Measurements from ENCODE around the gene TNFAIP8. TPM values are rescaled to one million over a fixed set of nuclear protein-coding genes. Genes with fewer than 3 reads are reported as not detected.

TNFAIP8 gene
- total and polyA plus RNA-seq, 4 experiments from 2014 or later: 167 to 423 (median 226) TPM

GRCh38 chr5:119366540-119366881 is 10.7 kb downstream of the TNFAIP8 start:
- H3K4me1 ChIP-seq (ENCODE audit: insufficient read depth, low read length): peaks cover 98% of the 10 kb centered on the region
- no peaks in the 10 kb centered on the region for H3K27me3 Mint-ChIP-seq
- peak overlapping the region; percentile 62 for H3K27ac ChIP-seq (ENCODE audit: low read depth, low read length)
- peak overlapping the region; percentile 69 to 90 (median 86) for H3K27ac Mint-ChIP-seq
- no peaks in the 10 kb centered on the region for H3K9me3 ChIP-seq (ENCODE audit: control insufficient read depth in 1 of 2, low read length in 2 of 2)
- H3K36me3 ChIP-seq (ENCODE audit: insufficient read depth, low read length): no peaks in the 10 kb centered on the region
- H3K4me3 ChIP-seq (ENCODE audit: low read length in 2 of 2): peak overlapping the region in 1 of 2 donors; percentile 1
- intact Hi-C loops (cut with micrococcal nuclease): no loop called here
- CTCF ChIA-PET (ENCODE audit: partially characterized antibody): interaction anchor here (0.7 to 3.7 kb wide), 6 partner anchors 9 to 110 kb away, joined by 3 to 18 read pairs (median 3); no protein-coding TSS in a partner anchor
- H3K4me1 Mint-ChIP-seq: peaks cover 78 to 97% (median 88%) of the 10 kb centered on the region in 4 donors
- no peaks in the 10 kb centered on the region for H3K27me3 ChIP-seq (ENCODE audit: insufficient read depth, low read length)
- POLR2A ChIA-PET (ENCODE audit: partially characterized antibody): interaction anchor here (0.6 to 23.0 kb wide), 10 partner anchors 11 to 377 kb away, joined by 3 to 727 read pairs (median 4); partner anchors contain the start of genes DMXL1 and TNFAIP8
- peak in 2 of 5 donors; percentile 14 to 67 for DNase-seq
- H3K9me3 Mint-ChIP-seq: peaks cover 0 to 2% (median 0%) of the 10 kb centered on the region in 8 donors
- peak overlapping the region; percentile 12 to 83 (median 64) for H3K4me3 Mint-ChIP-seq
- peaks cover 20 to 57% of the 10 kb centered on the region in 2 donors for H3K36me3 Mint-ChIP-seq

DNA sequence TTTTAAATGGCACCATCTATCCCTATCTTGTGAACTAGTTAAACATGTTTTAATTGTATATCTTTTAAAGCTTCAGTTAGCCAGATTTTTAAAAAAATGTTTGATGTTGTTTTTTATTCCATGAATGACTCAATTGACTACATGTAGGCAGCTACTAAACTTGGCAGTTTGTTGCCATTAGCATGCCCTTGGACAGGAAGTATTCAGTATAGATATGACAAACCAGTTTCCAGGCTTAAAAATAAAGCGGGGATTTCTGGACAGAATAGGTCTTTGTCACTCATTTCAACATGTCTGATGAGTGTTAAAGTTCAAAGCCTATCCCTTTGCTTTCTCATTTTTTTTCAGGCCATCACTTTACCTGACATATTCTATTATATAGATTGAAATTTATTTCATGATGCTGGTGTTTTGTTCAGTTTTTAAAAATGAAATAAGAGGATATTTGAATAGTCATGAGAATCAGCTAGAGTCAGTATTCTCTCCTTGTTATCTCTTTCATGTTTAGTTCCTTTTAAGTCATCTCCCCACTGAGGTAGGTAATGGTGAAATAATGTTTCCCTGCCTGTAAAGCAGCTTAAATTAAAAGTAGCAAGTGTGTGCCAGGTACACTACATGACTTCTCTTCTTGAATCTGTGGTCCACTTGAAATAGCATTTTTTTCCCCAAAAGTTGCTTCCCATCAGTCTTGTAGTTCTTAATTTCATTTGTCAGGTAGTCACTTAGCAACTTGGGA is 11.9 kb downstream of the TNFAIP8 start:
- no peaks in the 10 kb centered on the region for H3K27me3 Mint-ChIP-seq
- DNase-seq: peak in 1 of 5 donors; percentile 71
- Histone ChIP-seq H3K4me1 (ENCODE audit: insufficient read depth, low read length) (peaks cover 87% of the 10 kb centered on the region), H3K27ac (ENCODE audit: low read depth, low read length) (peak overlapping the region; percentile 62), H3K36me3 (ENCODE audit: insufficient read depth, low read length) (no peaks in the 10 kb centered on the region), H3K27me3 (ENCODE audit: insufficient read depth, low read length) (no peaks in the 10 kb centered on the region), H3K4me3 (ENCODE audit: low read length in 2 of 2) (peak overlapping the region in 1 of 2 donors; percentile 28), H3K9me3 (ENCODE audit: control insufficient read depth in 1 of 2, low read length in 2 of 2) (no peaks in the 10 kb centered on the region)
- peak overlapping the region in 7 of 8 donors; percentile 61 to 83 (median 68) for H3K4me3 Mint-ChIP-seq
- intact Hi-C loops (cut with micrococcal nuclease): loop anchor here (1.0 to 2.0 kb wide), 4 partner anchors 7 to 53 kb away; no protein-coding TSS in a partner anchor
- H3K9me3 Mint-ChIP-seq: peaks cover 0 to 2% (median 0%) of the 10 kb centered on the region in 8 donors
- ChIA-PET CTCF (ENCODE audit: partially characterized antibody) (interaction anchor here (1.0 to 5.8 kb wide), 5 partner anchors 10 to 100 kb away, joined by 3 to 25 read pairs (median 4); no protein-coding TSS in a partner anchor), POLR2A (ENCODE audit: partially characterized antibody) (interaction anchor here (1.2 to 23.0 kb wide), 6 partner anchors 12 to 94 kb away, joined by 3 to 727 read pairs (median 7); partner anchors contain the start of gene TNFAIP8)
- H3K36me3 Mint-ChIP-seq: peaks cover 21 to 52% of the 10 kb centered on the region in 2 donors
- H3K4me1 Mint-ChIP-seq: peaks cover 70 to 87% (median 79%) of the 10 kb centered on the region in 4 donors
- H3K27ac Mint-ChIP-seq: peak overlapping the region; percentile 85 to 91 (median 88)

DNA sequence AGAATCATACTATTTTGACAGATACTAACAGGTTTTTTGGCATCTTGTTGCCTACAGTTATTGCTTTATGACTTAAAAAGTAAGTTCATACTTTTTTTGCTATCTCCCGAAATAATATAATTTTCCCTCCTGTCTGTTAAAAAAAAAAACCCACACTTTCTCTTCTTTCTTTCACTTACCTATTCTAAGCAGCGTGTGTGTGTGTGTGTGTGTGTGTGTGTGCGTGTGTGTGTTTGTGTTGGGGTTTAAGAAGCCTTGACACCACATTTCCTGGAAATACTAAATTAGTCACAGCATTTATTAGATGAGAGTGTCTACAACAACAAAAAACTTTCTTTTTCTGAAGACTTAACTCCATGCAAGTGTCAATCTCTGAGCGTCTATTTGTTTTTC is 12.4 kb downstream of the TNFAIP8 start:
- H3K9me3 Mint-ChIP-seq: no peaks in the 10 kb centered on the region
- no peaks in the 10 kb centered on the region for H3K36me3 ChIP-seq (ENCODE audit: insufficient read depth, low read length)
- peak in 4 of 5 donors; percentile 47 to 84 (median 54) for DNase-seq
- peaks cover 85% of the 10 kb centered on the region for H3K4me1 ChIP-seq (ENCODE audit: insufficient read depth, low read length)
- H3K27me3 Mint-ChIP-seq: no peaks in the 10 kb centered on the region
- H3K4me3 Mint-ChIP-seq: peak overlapping the region; percentile 1 to 83 (median 68)
- ChIA-PET CTCF (ENCODE audit: partially characterized antibody) (interaction anchor here (1.1 to 5.8 kb wide), 6 partner anchors 8 to 69 kb away, joined by 3 to 25 read pairs (median 6); no protein-coding TSS in a partner anchor), POLR2A (ENCODE audit: partially characterized antibody) (interaction anchor here (0.5 to 23.0 kb wide), 7 partner anchors 13 to 380 kb away, joined by 3 to 727 read pairs (median 5); partner anchors contain the start of genes DMXL1, DTWD2 and TNFAIP8)
- peak overlapping the region; percentile 62 for H3K27ac ChIP-seq (ENCODE audit: low read depth, low read length)
- peak overlapping the region; percentile 85 to 91 (median 88) for H3K27ac Mint-ChIP-seq
- no peaks in the 10 kb centered on the region for H3K9me3 ChIP-seq (ENCODE audit: control insufficient read depth in 1 of 2, low read length in 2 of 2)
- intact Hi-C loops (cut with micrococcal nuclease): loop anchor here (1.0 to 2.0 kb wide), 4 partner anchors 8 to 53 kb away; no protein-coding TSS in a partner anchor
- H3K4me1 Mint-ChIP-seq: peaks cover 68 to 87% (median 77%) of the 10 kb centered on the region in 4 donors
- peaks cover 20 to 50% of the 10 kb centered on the region in 2 donors for H3K36me3 Mint-ChIP-seq
- no peaks in the 10 kb centered on the region for H3K27me3 ChIP-seq (ENCODE audit: insufficient read depth, low read length)
- peak overlapping the region in 1 of 2 donors; percentile 28 for H3K4me3 ChIP-seq (ENCODE audit: low read length in 2 of 2)

GRCh38 chr5:119370486-119370885 is 14.7 kb downstream of the TNFAIP8 start:
- Histone ChIP-seq H3K4me1 (ENCODE audit: insufficient read depth, low read length) (peaks cover 85% of the 10 kb centered on the region), H3K27ac (ENCODE audit: low read depth, low read length) (no peak overlapping the region), H3K4me3 (ENCODE audit: low read length in 2 of 2) (no peak overlapping the region), H3K27me3 (ENCODE audit: insufficient read depth, low read length) (no peaks in the 10 kb centered on the region), H3K9me3 (ENCODE audit: control insufficient read depth in 1 of 2, low read length in 2 of 2) (no peaks in the 10 kb centered on the region), H3K36me3 (ENCODE audit: insufficient read depth, low read length) (no peaks in the 10 kb centered on the region)
- no peaks in the 10 kb centered on the region for H3K27me3 Mint-ChIP-seq
- H3K27ac Mint-ChIP-seq: peak overlapping the region in 6 of 7 donors; percentile 15 to 89 (median 42)
- peaks cover 20 to 45% of the 10 kb centered on the region in 2 donors for H3K36me3 Mint-ChIP-seq
- peak overlapping the region in 1 of 8 donors; percentile 83 for H3K4me3 Mint-ChIP-seq
- CTCF ChIA-PET (ENCODE audit: partially characterized antibody): interaction anchor here (1.5 to 5.8 kb wide), 6 partner anchors 8 to 55 kb away, joined by 3 to 25 read pairs (median 10); no protein-coding TSS in a partner anchor
- H3K4me1 Mint-ChIP-seq: peaks cover 63 to 85% (median 72%) of the 10 kb centered on the region in 4 donors
- H3K9me3 Mint-ChIP-seq: no peaks in the 10 kb centered on the region
- intact Hi-C loops (cut with micrococcal nuclease): no loop called here
- POLR2A ChIA-PET (ENCODE audit: partially characterized antibody): interaction anchor here (0.9 to 23.0 kb wide), 5 partner anchors 9 to 56 kb away, joined by 3 to 727 read pairs (median 5); partner anchors contain the start of gene TNFAIP8
- DNase-seq: no peak

DNA sequence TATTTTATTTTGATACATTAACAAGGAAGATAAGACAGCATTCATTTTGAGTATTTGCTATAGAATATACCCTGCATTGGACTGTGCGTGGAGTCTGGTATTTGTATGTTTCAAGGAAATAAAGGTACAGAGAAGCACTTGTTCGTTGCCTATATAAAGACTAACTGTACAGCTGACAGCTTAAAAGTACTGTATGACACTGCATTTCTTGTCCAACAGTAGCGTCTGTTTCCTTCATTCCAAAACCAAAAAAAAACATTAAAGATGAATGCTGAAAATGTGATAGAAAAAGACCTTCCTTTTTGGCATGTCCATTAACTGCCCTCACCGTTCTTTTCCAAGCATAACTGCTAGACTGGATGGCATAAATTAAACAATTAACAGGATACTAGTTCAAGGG is 15.3 kb downstream of the TNFAIP8 start:
- H3K4me1 Mint-ChIP-seq: peaks cover 57 to 78% (median 65%) of the 10 kb centered on the region in 4 donors
- peaks cover 20 to 41% of the 10 kb centered on the region in 2 donors for H3K36me3 Mint-ChIP-seq
- ChIA-PET POLR2A (ENCODE audit: partially characterized antibody) (interaction anchor here (0.9 to 23.0 kb wide), 4 partner anchors 10 to 56 kb away, joined by 3 to 727 read pairs (median 38); partner anchors contain the start of gene TNFAIP8), CTCF (ENCODE audit: partially characterized antibody) (interaction anchor here (1.5 to 5.8 kb wide), 5 partner anchors 11 to 56 kb away, joined by 3 to 25 read pairs (median 12); no protein-coding TSS in a partner anchor)
- DNase-seq: no peak
- H3K4me3 Mint-ChIP-seq: peak overlapping the region in 1 of 8 donors; percentile 28
- no peaks in the 10 kb centered on the region for H3K36me3 ChIP-seq (ENCODE audit: insufficient read depth, low read length)
- no peak overlapping the region for H3K27ac ChIP-seq (ENCODE audit: low read depth, low read length)
- H3K4me1 ChIP-seq (ENCODE audit: insufficient read depth, low read length): peaks cover 78% of the 10 kb centered on the region
- H3K9me3 Mint-ChIP-seq: no peaks in the 10 kb centered on the region
- H3K4me3 ChIP-seq (ENCODE audit: low read length in 2 of 2): no peak overlapping the region
- intact Hi-C loops (cut with micrococcal nuclease): no loop called here
- no peaks in the 10 kb centered on the region for H3K27me3 Mint-ChIP-seq
- no peaks in the 10 kb centered on the region for H3K9me3 ChIP-seq (ENCODE audit: control insufficient read depth in 1 of 2, low read length in 2 of 2)
- peak overlapping the region; percentile 19 to 86 (median 72) for H3K27ac Mint-ChIP-seq
- H3K27me3 ChIP-seq (ENCODE audit: insufficient read depth, low read length): no peaks in the 10 kb centered on the region

GRCh38 chr5:119373449-119373858 is 17.6 kb downstream of the TNFAIP8 start:
- ChIA-PET POLR2A (ENCODE audit: partially characterized antibody) (interaction anchor here (0.8 to 23.0 kb wide), 3 partner anchors 10 to 37 kb away, joined by 3 to 727 read pairs (median 5); no protein-coding TSS in a partner anchor), CTCF (ENCODE audit: partially characterized antibody) (interaction anchor here (1.1 to 2.6 kb wide), 5 partner anchors 9 to 58 kb away, joined by 3 to 9 read pairs (median 5); no protein-coding TSS in a partner anchor)
- intact Hi-C loops (cut with micrococcal nuclease): no loop called here
- no peak overlapping the region for H3K27ac ChIP-seq (ENCODE audit: low read depth, low read length)
- H3K36me3 ChIP-seq (ENCODE audit: insufficient read depth, low read length): no peaks in the 10 kb centered on the region
- no peak overlapping the region for H3K4me3 ChIP-seq (ENCODE audit: low read length in 2 of 2)
- DNase-seq: no peak
- H3K9me3 Mint-ChIP-seq: no peaks in the 10 kb centered on the region
- peaks cover 52 to 77% (median 61%) of the 10 kb centered on the region in 4 donors for H3K4me1 Mint-ChIP-seq
- H3K9me3 ChIP-seq (ENCODE audit: control insufficient read depth in 1 of 2, low read length in 2 of 2): no peaks in the 10 kb centered on the region
- H3K27ac Mint-ChIP-seq: peak overlapping the region in 6 of 7 donors; percentile 1 to 68 (median 6)
- peak overlapping the region in 1 of 8 donors; percentile 0 for H3K4me3 Mint-ChIP-seq
- no peaks in the 10 kb centered on the region for H3K27me3 Mint-ChIP-seq
- H3K36me3 Mint-ChIP-seq: peaks cover 23 to 34% of the 10 kb centered on the region in 2 donors
- H3K4me1 ChIP-seq (ENCODE audit: insufficient read depth, low read length): peaks cover 73% of the 10 kb centered on the region
- no peaks in the 10 kb centered on the region for H3K27me3 ChIP-seq (ENCODE audit: insufficient read depth, low read length)
